ENCODE data around the gene PDLIM1.

DNA sequence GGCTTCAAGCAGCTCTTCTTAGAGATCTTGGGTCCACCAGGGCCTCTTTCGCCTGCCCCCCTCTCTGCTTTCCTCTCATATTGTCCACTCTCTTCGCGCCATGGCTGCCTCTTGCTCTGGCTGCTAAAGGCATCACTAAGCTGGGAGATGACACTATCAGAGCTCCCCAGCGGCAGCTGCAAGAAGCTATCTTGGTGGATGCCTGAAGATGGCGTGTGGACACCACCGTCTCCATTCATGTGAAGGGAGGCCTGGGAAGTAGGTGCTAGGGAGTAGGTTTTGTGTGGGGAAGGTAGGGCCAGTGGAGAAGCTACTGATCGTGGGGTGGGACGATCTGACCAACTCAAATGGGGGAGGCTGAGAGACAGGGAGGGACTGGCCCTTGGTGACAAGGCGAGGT, 45.9 kb upstream of the PDLIM1 start:
- TF ChIP-seq POLR2A (IDR thresholded peaks at IDR 0.05) (no peak), POLR2AphosphoS5 (IDR thresholded peaks at IDR 0.05) (no peak), EP300 (IDR thresholded peaks at IDR 0.05) (no peak)
- TF ChIP-seq, protein P1, sequence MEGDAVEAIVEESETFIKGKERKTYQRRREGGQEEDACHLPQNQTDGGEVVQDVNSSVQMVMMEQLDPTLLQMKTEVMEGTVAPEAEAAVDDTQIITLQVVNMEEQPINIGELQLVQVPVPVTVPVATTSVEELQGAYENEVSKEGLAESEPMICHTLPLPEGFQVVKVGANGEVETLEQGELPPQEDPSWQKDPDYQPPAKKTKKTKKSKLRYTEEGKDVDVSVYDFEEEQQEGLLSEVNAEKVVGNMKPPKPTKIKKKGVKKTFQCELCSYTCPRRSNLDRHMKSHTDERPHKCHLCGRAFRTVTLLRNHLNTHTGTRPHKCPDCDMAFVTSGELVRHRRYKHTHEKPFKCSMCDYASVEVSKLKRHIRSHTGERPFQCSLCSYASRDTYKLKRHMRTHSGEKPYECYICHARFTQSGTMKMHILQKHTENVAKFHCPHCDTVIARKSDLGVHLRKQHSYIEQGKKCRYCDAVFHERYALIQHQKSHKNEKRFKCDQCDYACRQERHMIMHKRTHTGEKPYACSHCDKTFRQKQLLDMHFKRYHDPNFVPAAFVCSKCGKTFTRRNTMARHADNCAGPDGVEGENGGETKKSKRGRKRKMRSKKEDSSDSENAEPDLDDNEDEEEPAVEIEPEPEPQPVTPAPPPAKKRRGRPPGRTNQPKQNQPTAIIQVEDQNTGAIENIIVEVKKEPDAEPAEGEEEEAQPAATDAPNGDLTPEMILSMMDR (IDR thresholded peaks at IDR 0.05), result no peak
